Karpas-422 (cell line): ENCODE data around the gene KRTAP4-16. TPM values are rescaled to one million over a fixed set of nuclear protein-coding genes. Genes with fewer than 3 reads are reported as not detected.
"Not testable (repeated sequence)": the region's sequence is repeated elsewhere in the genome, so short reads cannot be mapped to it uniquely, and the experiment has no call there.

Source experiments
- DNase-seq: peaks from one replicate; pipeline ENCODE4 v3.0.0-alpha.2; 2015
- H2AFZ ChIP-seq: fragments of 200-600 bp; sonication (generic); 2 replicates; pipeline ENCODE4 v1.6.1; 2014; ENCODE audit warnings: antibody characterized with exemption, low read length, mixed read lengths
- H3K27ac ChIP-seq: fragments of 200-600 bp; sonication (generic); 2 replicates; pipeline ENCODE4 v1.5.1; 2014; ENCODE audit warnings: mild to moderate bottlenecking, low read length, moderate library complexity
- H3K27me3 ChIP-seq: fragments of 200-600 bp; sonication (generic); 2 replicates; pipeline ENCODE4 v1.6.1; 2014; ENCODE audit warnings: low read length, mixed read lengths
- H3K36me3 ChIP-seq: fragments of 200-600 bp; sonication (generic); 2 replicates; pipeline ENCODE4 v1.6.1; 2014; ENCODE audit warnings: low read length, mixed read lengths; ENCODE audit not compliant: insufficient read depth
- H3K4me1 ChIP-seq: fragments of 200-600 bp; sonication (generic); 2 replicates; pipeline ENCODE4 v1.6.1; 2014; ENCODE audit warnings: mild to moderate bottlenecking, low read length, mixed read lengths
- H3K4me2 ChIP-seq: fragments of 200-600 bp; sonication (generic); 2 replicates; pipeline ENCODE4 v1.6.1; 2014; ENCODE audit warnings: low read length, low read depth, mild to moderate bottlenecking; ENCODE audit not compliant: poor library complexity, severe bottlenecking
- H3K4me3 ChIP-seq: fragments of 200-600 bp; sonication (generic); 2 replicates; pipeline ENCODE4 v1.5.1; 2014; ENCODE audit warnings: mild to moderate bottlenecking, antibody characterized with exemption, low read length, mixed read lengths
- H3K79me2 ChIP-seq: fragments of 200-600 bp; sonication (generic); 2 replicates; pipeline ENCODE4 v1.6.1; 2014; ENCODE audit warnings: mild to moderate bottlenecking, low read length, mixed read lengths
- H3K9ac ChIP-seq: fragments of 200-600 bp; sonication (generic); 2 replicates; pipeline ENCODE4 v1.6.0; 2014; ENCODE audit warnings: low read length
- H3K9me2 ChIP-seq: fragments of 200-600 bp; sonication (generic), shearing (Covaris generic); replicated peaks from 2 replicates; pipeline ENCODE4 v1.6.0; 2014; ENCODE audit warnings: mild to moderate bottlenecking, low read length, moderate library complexity; ENCODE audit not compliant: insufficient read depth
- H3K9me3 ChIP-seq: fragments of 300-700, 200-600 bp; sonication (generic); 2 replicates; pipeline ENCODE4 v1.6.1; 2014; ENCODE audit warnings: low read length, mixed read lengths
- H4K20me1 ChIP-seq: fragments of 200-600 bp; sonication (generic); 2 replicates; pipeline ENCODE4 v1.6.1; 2014; ENCODE audit warnings: mild to moderate bottlenecking, antibody characterized with exemption, low read length, low read depth; ENCODE audit not compliant: insufficient read depth
- total RNA-seq: library from RNA; depleted of rRNA; stranded (reverse); fragments of >200 nt; shearing (Covaris generic); gene quantifications from 2 replicates; pipeline ENCODE4 v1.2.3, GENCODE V29; 2014; ENCODE audit warnings: low replicate concordance

Gene KRTAP4-16
- total RNA-seq, 1 experiment from 2014 or later, result not detected

DNA sequence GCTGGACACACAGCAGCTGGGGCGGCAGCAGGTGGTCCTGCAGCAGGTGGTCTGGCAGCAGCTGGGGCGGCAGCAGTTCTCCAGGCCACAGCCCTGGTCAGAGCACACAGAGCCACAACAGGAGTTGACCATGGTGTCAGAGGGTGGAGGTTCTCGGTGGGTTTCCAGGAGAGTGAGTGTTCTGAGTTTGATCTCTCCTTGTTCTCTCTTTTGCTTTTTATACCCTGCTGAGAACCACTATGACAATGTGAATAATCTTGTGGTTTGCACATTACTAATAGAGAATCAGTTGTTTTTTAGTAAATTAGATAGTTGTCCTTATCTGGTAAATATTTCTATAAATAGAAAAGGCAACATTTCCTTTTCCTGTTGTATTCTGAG is 22.0 kb upstream of the KRTAP4-16 start, which contains the start of gene KRTAP4-12:
KRTAP4-12 (minus strand) TSS at position 192 of the 381 bp plus-strand sequence; CDS start at position 132, 60 bp downstream.
- not testable (repeated sequence) for H3K4me3 ChIP-seq, H3K9ac ChIP-seq, H3K36me3 ChIP-seq, H3K27ac ChIP-seq, H3K27me3 ChIP-seq, H3K9me3 ChIP-seq, H4K20me1 ChIP-seq, H3K79me2 ChIP-seq, H2AFZ ChIP-seq, H3K4me2 ChIP-seq, H3K4me1 ChIP-seq, DNase-seq, H3K9me2 ChIP-seq

DNA sequence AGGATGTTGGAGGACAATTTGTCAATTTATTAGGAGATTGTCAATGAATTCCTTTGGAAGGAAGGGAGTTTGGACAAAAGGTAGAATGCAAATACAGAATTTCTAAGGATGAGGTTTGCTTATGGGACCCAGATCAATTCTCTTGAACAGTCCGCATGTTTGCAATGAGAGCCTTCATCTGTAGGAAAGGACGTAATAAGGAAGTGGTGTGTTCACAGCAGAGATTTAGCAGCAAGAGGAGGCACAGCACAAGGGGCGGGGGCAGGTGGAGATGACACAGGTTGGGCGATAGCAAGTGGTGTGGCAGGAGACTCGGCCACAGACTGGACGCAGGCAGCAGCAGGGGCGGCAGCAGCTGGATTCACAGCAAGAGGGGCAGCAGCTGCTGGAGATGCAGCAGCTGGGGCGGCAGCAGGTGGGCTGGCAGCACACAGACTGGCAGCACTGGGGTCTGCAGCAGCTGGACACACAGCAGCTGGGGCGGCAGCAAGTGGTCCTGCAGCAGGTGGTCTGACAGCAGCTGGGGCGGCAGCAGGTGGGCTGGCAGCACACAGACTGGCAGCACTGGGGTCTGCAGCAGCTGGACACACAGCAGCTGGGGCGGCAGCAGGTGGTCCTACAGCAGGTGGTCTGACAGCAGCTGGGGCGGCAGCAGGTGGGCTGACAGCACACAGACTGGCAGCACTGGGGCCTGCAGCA is 21.4 kb upstream of the KRTAP4-16 start:
- H3K9ac ChIP-seq, H4K20me1 ChIP-seq, H3K79me2 ChIP-seq, H3K4me3 ChIP-seq, H3K9me3 ChIP-seq, H3K27ac ChIP-seq, H3K27me3 ChIP-seq, H3K4me2 ChIP-seq, H3K4me1 ChIP-seq, H3K36me3 ChIP-seq, H2AFZ ChIP-seq, DNase-seq, H3K9me2 ChIP-seq: not testable (repeated sequence)

DNA sequence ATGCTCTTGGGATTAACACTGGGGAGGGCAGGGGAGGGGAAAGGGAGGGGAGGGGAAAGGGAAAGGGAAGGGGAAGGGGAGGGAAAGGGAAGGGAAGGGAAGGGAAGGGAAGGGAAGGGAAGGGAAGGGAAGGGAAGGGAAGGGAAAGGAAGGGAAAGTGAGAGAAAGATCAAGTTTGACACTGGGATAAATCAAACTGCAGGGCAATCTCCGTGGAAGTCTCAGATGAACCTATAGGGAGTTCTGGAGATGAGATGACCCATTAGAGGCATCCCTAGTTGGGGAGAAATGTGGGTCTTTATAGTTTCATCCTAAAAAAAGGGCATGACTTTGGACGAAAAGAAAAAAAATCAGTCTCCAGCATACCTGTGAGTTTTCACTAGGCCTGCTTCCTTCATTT is 19.7 kb upstream of the KRTAP4-16 start:
- no peak for DNase-seq
- Histone ChIP-seq H3K9me3 (no peaks in the 10 kb centered on the region), H3K9me2 (no peaks in the 10 kb centered on the region), H2AFZ (no peak overlapping the region), H3K27me3 (no peaks in the 10 kb centered on the region), H3K4me3 (no peak overlapping the region), H3K4me2 (no peak overlapping the region), H3K4me1 (peaks cover 7% of the 10 kb centered on the region), H3K27ac (no peak overlapping the region), H3K36me3 (no peaks in the 10 kb centered on the region), H3K9ac (no peak overlapping the region), H3K79me2 (no peaks in the 10 kb centered on the region), H4K20me1 (no peaks in the 10 kb centered on the region)

DNA sequence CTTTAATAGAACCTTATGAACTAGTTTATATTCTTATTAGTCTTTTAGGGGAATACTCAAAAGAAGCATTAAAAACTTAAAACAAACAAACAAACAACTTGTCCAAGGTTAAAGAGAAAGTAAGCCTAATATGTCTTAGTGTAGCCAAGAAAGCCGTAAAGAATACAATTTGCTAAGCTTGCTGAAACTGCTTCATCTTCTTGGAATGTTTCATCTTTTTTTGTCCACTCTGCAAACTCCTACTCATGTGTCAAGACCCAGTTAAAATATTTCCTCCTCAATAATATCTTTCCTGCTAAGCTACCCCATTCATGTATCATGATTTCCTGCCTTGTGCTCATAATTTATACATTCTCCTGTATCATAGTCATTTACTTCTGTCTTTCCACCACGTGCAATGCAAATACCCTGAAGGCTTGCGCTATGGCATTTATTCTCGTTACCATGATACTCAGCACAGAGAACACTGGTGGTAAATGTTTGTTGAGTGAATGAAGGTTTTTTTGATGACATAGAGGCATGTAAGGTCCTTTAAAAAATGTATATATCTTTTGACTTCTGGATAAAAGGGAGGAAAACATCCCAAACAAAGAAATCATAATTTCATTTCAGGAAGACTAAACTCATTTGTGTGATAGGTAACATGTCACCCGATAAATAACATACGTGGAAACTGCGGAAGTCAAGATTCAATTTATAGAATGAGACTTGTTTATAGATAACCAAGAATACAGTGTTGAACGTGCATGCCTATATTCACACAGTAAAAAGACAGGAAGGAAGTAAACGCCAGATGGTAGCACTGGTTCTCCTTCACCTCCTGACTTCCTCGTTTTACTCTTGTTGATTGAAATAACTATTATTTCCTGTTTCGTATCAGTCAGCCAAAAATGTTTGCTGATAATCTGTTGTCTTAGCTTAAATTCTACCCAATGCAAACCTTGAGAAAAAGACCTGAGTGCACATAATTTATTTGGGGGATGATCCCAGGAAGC is 18.0 kb upstream of the KRTAP4-16 start:
- not testable (repeated sequence) for H2AFZ ChIP-seq, H3K9me2 ChIP-seq, H3K4me1 ChIP-seq, H3K4me3 ChIP-seq, H4K20me1 ChIP-seq, H3K36me3 ChIP-seq, H3K27me3 ChIP-seq, H3K27ac ChIP-seq, H3K9ac ChIP-seq, DNase-seq, H3K4me2 ChIP-seq, H3K9me3 ChIP-seq, H3K79me2 ChIP-seq

DNA sequence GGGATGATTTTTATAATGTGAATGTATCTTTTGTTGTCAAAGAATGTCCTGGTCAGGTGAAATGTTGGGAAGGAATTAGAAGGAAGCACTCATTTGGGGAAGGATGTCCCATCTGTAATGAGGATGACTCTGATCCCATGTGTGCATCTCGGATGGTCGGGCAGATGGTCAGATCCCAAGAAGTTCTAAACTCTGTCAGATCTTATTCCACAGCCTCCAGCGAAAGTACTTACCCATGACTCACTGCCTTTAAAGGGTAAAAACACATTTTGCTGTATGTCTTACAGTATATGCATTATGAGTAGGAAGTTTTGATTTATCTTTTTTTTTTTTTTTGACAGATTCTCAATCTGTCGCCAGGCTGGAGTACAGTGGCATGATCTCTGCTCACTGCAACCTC is 16.7 kb upstream of the KRTAP4-16 start:
- no peak for DNase-seq
- no peaks in the 10 kb centered on the region for H4K20me1 ChIP-seq
- H3K9me3 ChIP-seq, result no peaks in the 10 kb centered on the region
- H3K9me2 ChIP-seq, result no peaks in the 10 kb centered on the region
- no peaks in the 10 kb centered on the region for H3K27me3 ChIP-seq
- no peak overlapping the region for H2AFZ ChIP-seq
- H3K9ac ChIP-seq, result no peak overlapping the region
- H3K4me2 ChIP-seq, result no peak overlapping the region
- no peaks in the 10 kb centered on the region for H3K36me3 ChIP-seq
- no peak overlapping the region for H3K4me3 ChIP-seq
- H3K27ac ChIP-seq, result no peak overlapping the region
- H3K4me1 ChIP-seq, result peaks cover 7% of the 10 kb centered on the region
- H3K79me2 ChIP-seq, result no peaks in the 10 kb centered on the region

DNA sequence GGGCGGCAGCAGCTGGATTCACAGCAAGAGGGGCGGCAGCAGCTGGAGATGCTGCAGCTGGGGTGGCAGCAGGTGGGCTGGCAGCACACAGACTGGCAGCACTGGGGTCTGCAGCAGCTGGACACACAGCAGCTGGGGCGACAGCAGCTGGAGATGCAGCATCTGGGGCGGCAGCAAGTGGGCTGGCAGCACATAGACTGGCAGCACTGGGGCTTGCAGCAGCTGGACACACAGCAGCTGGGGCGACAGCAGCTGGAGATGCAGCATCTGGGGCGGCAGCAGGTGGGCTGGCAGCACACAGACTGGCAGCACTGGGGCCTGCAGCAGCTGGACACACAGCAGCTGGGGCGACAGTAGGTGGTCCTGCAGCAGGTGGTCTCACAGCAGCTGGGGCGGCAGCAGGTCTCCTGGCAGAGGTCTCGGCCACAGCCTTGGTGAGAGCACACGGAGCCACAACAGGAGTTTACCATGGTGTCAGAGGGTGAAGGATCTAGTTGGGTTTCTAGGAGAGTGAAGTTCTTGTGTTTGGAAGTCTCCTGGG is 15.9 kb upstream of the KRTAP4-16 start, which contains the start of gene KRTAP4-11:
KRTAP4-11 (minus strand) TSS at position 528 of the 541 bp plus-strand sequence; CDS start at position 470, 58 bp downstream.
- not testable (repeated sequence) for H3K4me3 ChIP-seq, H3K9me2 ChIP-seq, H3K79me2 ChIP-seq, H3K27me3 ChIP-seq, H4K20me1 ChIP-seq, H3K9ac ChIP-seq, H3K36me3 ChIP-seq, H3K4me2 ChIP-seq, H3K27ac ChIP-seq, H2AFZ ChIP-seq, H3K9me3 ChIP-seq, DNase-seq, H3K4me1 ChIP-seq

DNA sequence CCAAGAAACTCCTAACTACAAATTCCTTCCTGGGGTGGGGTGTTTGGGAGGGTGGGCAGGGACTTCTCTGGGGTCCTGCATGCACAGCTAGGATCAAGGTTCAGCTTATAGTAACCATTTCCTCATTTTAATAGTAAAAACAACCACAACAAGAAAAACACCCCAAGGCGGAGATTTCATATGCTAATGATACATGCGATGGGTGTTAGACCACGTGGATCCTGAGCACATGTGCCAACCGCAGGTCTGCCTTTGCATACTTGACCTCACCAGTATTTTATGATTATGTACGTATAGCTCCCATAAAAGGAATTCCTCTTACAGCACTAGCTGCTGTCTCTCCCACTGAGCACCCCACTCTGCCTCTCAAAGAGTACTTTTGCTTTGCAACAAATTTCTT is 14.3 kb upstream of the KRTAP4-16 start:
- Histone ChIP-seq H3K4me2 (no peak overlapping the region), H3K27me3 (no peaks in the 10 kb centered on the region), H4K20me1 (no peaks in the 10 kb centered on the region), H3K36me3 (no peaks in the 10 kb centered on the region), H3K9ac (no peak overlapping the region), H3K9me2 (no peaks in the 10 kb centered on the region), H3K4me3 (no peak overlapping the region), H3K27ac (no peak overlapping the region), H2AFZ (0 out of 2 replicates have a peak overlapping the region, but pooled peaks have one; percentile 34), H3K4me1 (peaks cover 7% of the 10 kb centered on the region), H3K9me3 (peaks cover under 1% of the 10 kb centered on the region; the same call in 1 of the 2 replicates), H3K79me2 (no peaks in the 10 kb centered on the region)
- DNase-seq, result no peak
